Hypothalamus (tissue), 51 donors: Measurements from ENCODE around the gene GJA3.
"Not testable (repeated sequence)": the region's sequence is repeated elsewhere in the genome, so short reads cannot be mapped to it uniquely, and the experiment has no call there.

ENCODE experiments used
- DNase-seq, 51 donors: peaks; one replicate each; lab custom pipeline; 2025; lab: John Stamatoyannopoulos, UW

The GJA3 gene

GRCh38 chr13:20153290-20153689 is 7.6 kb downstream of the GJA3 start:
- not testable (repeated sequence) for DNase-seq

- no peak for DNase-seq
Measured at GRCh38 chr13:20151612-20152011, 9.2 kb downstream of the GJA3 start.

GRCh38 chr13:20151016-20151415 is 9.8 kb downstream of the GJA3 start:
- DNase-seq: no peak

GRCh38 chr13:20150561-20150960 is 10.3 kb downstream of the GJA3 start:
- no peak for DNase-seq

GRCh38 chr13:20149762-20150161 is 11.1 kb downstream of the GJA3 start:
- DNase-seq: no peak

- no peak for DNase-seq
Measured at GRCh38 chr13:20148501-20149183, 12.2 kb downstream of the GJA3 start.

- no peak for DNase-seq
Measured at GRCh38 chr13:20146381-20146780, 14.5 kb downstream of the GJA3 start.

- no peak for DNase-seq
Measured at GRCh38 chr13:20145521-20145920, 15.3 kb downstream of the GJA3 start.

- DNase-seq: no peak
Measured at GRCh38 chr13:20144141-20144850, 16.6 kb downstream of the GJA3 start.

GRCh38 chr13:20142927-20143480 is 17.8 kb downstream of the GJA3 start:
- no peak for DNase-seq

- no peak for DNase-seq
Measured at GRCh38 chr13:20142023-20142926, 18.6 kb downstream of the GJA3 start.

GRCh38 chr13:20141238-20142022 is 19.4 kb downstream of the GJA3 start:
- DNase-seq: no peak

GRCh38 chr13:20140487-20140886 is 20.4 kb downstream of the GJA3 start:
- DNase-seq: no peak

GRCh38 chr13:20137875-20138274 is 23.0 kb downstream of the GJA3 start:
- no peak for DNase-seq

GRCh38 chr13:20136781-20137703 is 23.8 kb downstream of the GJA3 start:
- peak in 2 of 51 donors; percentile 6 to 18 for DNase-seq

GRCh38 chr13:20134732-20135131 is 26.1 kb downstream of the GJA3 start:
- DNase-seq: no peak

GRCh38 chr13:20132052-20132634 is 28.7 kb downstream of the GJA3 start:
- no peak for DNase-seq

GRCh38 chr13:20131057-20131832 is 29.6 kb downstream of the GJA3 start:
- no peak for DNase-seq
